ENCODE results near the gene HOXB3.

The HOXB3 gene

GRCh38 chr17:48617471-48618255, 27.6 kb upstream of the HOXB3 start:
- no peak overlapping the region for H3K27ac Mint-ChIP-seq
- ATAC-seq (no peak), DNase-seq (no peak)
- no peak overlapping the region for H3K4me3 Mint-ChIP-seq
- H3K4me1 Mint-ChIP-seq = peaks cover 59% of the 10 kb centered on the region
- no peaks in the 10 kb centered on the region for H3K9me3 Mint-ChIP-seq
- peaks cover 100% of the 10 kb centered on the region for H3K27me3 Mint-ChIP-seq

- no peaks in the 10 kb centered on the region for H3K9me3 Mint-ChIP-seq
- no peak for DNase-seq
- no peak overlapping the region for H3K27ac Mint-ChIP-seq
- H3K4me1 Mint-ChIP-seq = peaks cover 66% of the 10 kb centered on the region
- H3K27me3 Mint-ChIP-seq = peaks cover 100% of the 10 kb centered on the region
- ATAC-seq = no peak
- H3K4me3 Mint-ChIP-seq = no peak overlapping the region
Observed at GRCh38 chr17:48616717-48617470, 26.9 kb upstream of the HOXB3 start.

- DNase-seq (no peak), ATAC-seq (no peak)
- no peaks in the 10 kb centered on the region for H3K9me3 Mint-ChIP-seq
- H3K4me3 Mint-ChIP-seq = no peak overlapping the region
- H3K27me3 Mint-ChIP-seq = peaks cover 100% of the 10 kb centered on the region
- no peak overlapping the region for H3K27ac Mint-ChIP-seq
- H3K4me1 Mint-ChIP-seq = peaks cover 74% of the 10 kb centered on the region
Observed at GRCh38 chr17:48615963-48616716, 26.1 kb upstream of the HOXB3 start.

- peaks cover 79% of the 10 kb centered on the region for H3K4me1 Mint-ChIP-seq
- H3K27ac Mint-ChIP-seq = peak within 1 kb of the TSS in 1 of 2 donors; percentile 81
- ATAC-seq (no peak), DNase-seq (no peak)
- no peaks in the 10 kb centered on the region for H3K9me3 Mint-ChIP-seq
- peak within 1 kb of the TSS; percentile 77 to 89 for H3K4me3 Mint-ChIP-seq
- peaks cover 98% of the 10 kb centered on the region for H3K27me3 Mint-ChIP-seq
Observed at GRCh38 chr17:48615047-48615962, 25.3 kb upstream of the HOXB3 start, which contains the start of gene HOXB8. Gene HOXB8 (minus strand): TSS chr17:48615292. CDS start chr17:48614704, 588 bp downstream.

GRCh38 chr17:48613862-48614694, 24.0 kb upstream of the HOXB3 start:
- Mint-ChIP-seq H3K27me3 (peaks cover 96% of the 10 kb centered on the region), H3K4me1 (peaks cover 71% of the 10 kb centered on the region), H3K27ac (peak overlapping the region in 1 of 2 donors; percentile 81), H3K4me3 (peak overlapping the region; percentile 77 to 89), H3K9me3 (no peaks in the 10 kb centered on the region)
- ATAC-seq = no peak
- DNase-seq = no peak

- peak; percentile 66 for ATAC-seq
- peak; percentile 49 to 60 for DNase-seq
Observed at GRCh38 chr17:48612854-48613691, 23.0 kb upstream of the HOXB3 start.

GRCh38 chr17:48612456-48612853, 22.4 kb upstream of the HOXB3 start:
- H3K4me1 Mint-ChIP-seq = peaks cover 56% of the 10 kb centered on the region
- H3K4me3 Mint-ChIP-seq = peak overlapping the region; percentile 96 to 99
- H3K27ac Mint-ChIP-seq = no peak overlapping the region
- DNase-seq (no peak), ATAC-seq (peak; percentile 6)
- H3K9me3 Mint-ChIP-seq = no peaks in the 10 kb centered on the region
- H3K27me3 Mint-ChIP-seq = peaks cover 96% of the 10 kb centered on the region

More at GRCh38 chr17:48612854-48613691, 23.0 kb upstream of the HOXB3 start:
- H3K4me3 Mint-ChIP-seq = peak overlapping the region; percentile 96 to 99
- no peak overlapping the region for H3K27ac Mint-ChIP-seq
- H3K27me3 Mint-ChIP-seq = peaks cover 96% of the 10 kb centered on the region
- no peaks in the 10 kb centered on the region for H3K9me3 Mint-ChIP-seq
- peaks cover 61% of the 10 kb centered on the region for H3K4me1 Mint-ChIP-seq

GRCh38 chr17:48611681-48612455, 21.8 kb upstream of the HOXB3 start:
- ATAC-seq = peak; percentile 31
- peaks cover 50% of the 10 kb centered on the region for H3K4me1 Mint-ChIP-seq
- no peak for DNase-seq
- peak overlapping the region; percentile 96 to 99 for H3K4me3 Mint-ChIP-seq
- no peaks in the 10 kb centered on the region for H3K9me3 Mint-ChIP-seq
- H3K27me3 Mint-ChIP-seq = peaks cover 96% of the 10 kb centered on the region
- no peak overlapping the region for H3K27ac Mint-ChIP-seq

- no peaks in the 10 kb centered on the region for H3K9me3 Mint-ChIP-seq
- no peak for DNase-seq
- H3K27ac Mint-ChIP-seq = peak overlapping the region; percentile 81 to 95
- H3K27me3 Mint-ChIP-seq = peaks cover 96% of the 10 kb centered on the region
- peaks cover 47% of the 10 kb centered on the region for H3K4me1 Mint-ChIP-seq
- peak; percentile 30 for ATAC-seq
- H3K4me3 Mint-ChIP-seq = peak overlapping the region; percentile 96 to 99
Observed at GRCh38 chr17:48611213-48611612, 21.2 kb upstream of the HOXB3 start.

GRCh38 chr17:48610282-48611211, 20.5 kb upstream of the HOXB3 start, which contains the start of gene HOXB7:
Gene HOXB7 (minus strand): TSS chr17:48611017. CDS start chr17:48610918, 99 bp downstream.
- ATAC-seq (peak; percentile 47), DNase-seq (peak; percentile 63 to 64)
- Mint-ChIP-seq H3K27me3 (peaks cover 96% of the 10 kb centered on the region), H3K27ac (peak within 1 kb of the TSS; percentile 81 to 95), H3K4me3 (peak within 1 kb of the TSS; percentile 96 to 99), H3K9me3 (no peaks in the 10 kb centered on the region), H3K4me1 (peaks cover 47% of the 10 kb centered on the region)

GRCh38 chr17:48609759-48610281, 19.8 kb upstream of the HOXB3 start:
- peaks cover 96% of the 10 kb centered on the region for H3K27me3 Mint-ChIP-seq
- peaks cover 41% of the 10 kb centered on the region for H3K4me1 Mint-ChIP-seq
- peak overlapping the region; percentile 96 to 99 for H3K4me3 Mint-ChIP-seq
- peak; percentile 1 for ATAC-seq
- DNase-seq = no peak
- H3K27ac Mint-ChIP-seq = no peak overlapping the region
- H3K9me3 Mint-ChIP-seq = no peaks in the 10 kb centered on the region
